PC-3 (cell line): ENCODE data around the gene SLC45A1.

Source experiments
- EZH2 ChIP-seq: fragments of 300-600 bp; sonication (generic); IDR thresholded peaks from one replicate; pipeline ENCODE4 v1.6.1; 2017; ENCODE audit warnings: antibody characterized with exemption, mild to moderate bottlenecking, low read length; ENCODE audit not compliant: unreplicated experiment
- EZH2phosphoT487 ChIP-seq: fragments of 300-600 bp; sonication (generic); IDR thresholded peaks from 2 replicates; pipeline ENCODE4 v1.6.1; 2018; ENCODE audit warnings: mild to moderate bottlenecking, antibody characterized with exemption, low read length, borderline replicate concordance
- TF ChIP-seq, protein P1 (sequence below): fragments of 300-600 bp; sonication (generic); conservative IDR thresholded peaks from 2 replicates; pipeline ENCODE4 v1.5.1; 2017; ENCODE audit warnings: antibody characterized with exemption, low read depth, mild to moderate bottlenecking, low read length

DNA sequence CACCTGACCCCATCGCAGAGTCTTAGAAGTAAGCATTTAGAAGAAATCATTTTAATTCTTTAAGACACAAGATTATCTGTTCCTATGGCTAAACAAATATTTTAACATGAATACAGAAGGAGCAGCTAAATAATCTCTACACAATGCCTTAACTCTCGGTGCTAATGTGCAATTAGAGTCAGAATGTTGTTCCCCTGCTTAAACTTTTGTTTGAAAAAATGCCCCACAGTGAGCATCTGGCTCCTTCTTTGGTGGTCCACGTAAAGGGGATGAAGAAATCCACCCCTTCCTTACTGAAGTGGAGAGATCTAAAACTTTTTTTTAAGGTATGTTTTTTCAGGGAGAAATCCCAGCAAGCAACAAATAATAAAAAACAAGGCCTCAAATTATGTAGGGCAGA lies 55.2 kb downstream of the SLC45A1 start:
- TF ChIP-seq, protein P1, sequence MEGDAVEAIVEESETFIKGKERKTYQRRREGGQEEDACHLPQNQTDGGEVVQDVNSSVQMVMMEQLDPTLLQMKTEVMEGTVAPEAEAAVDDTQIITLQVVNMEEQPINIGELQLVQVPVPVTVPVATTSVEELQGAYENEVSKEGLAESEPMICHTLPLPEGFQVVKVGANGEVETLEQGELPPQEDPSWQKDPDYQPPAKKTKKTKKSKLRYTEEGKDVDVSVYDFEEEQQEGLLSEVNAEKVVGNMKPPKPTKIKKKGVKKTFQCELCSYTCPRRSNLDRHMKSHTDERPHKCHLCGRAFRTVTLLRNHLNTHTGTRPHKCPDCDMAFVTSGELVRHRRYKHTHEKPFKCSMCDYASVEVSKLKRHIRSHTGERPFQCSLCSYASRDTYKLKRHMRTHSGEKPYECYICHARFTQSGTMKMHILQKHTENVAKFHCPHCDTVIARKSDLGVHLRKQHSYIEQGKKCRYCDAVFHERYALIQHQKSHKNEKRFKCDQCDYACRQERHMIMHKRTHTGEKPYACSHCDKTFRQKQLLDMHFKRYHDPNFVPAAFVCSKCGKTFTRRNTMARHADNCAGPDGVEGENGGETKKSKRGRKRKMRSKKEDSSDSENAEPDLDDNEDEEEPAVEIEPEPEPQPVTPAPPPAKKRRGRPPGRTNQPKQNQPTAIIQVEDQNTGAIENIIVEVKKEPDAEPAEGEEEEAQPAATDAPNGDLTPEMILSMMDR, result no peak
- TF ChIP-seq EZH2phosphoT487 (no peak), EZH2 (no peak)
